Endodermal cell (in vitro differentiated cells): ENCODE measurements around the gene LRP11. TPM values are rescaled to one million over a fixed set of nuclear protein-coding genes. Genes with fewer than 3 reads are reported as not detected.
"Not testable (repeated sequence)": the region's sequence is repeated elsewhere in the genome, so short reads cannot be mapped to it uniquely, and the experiment has no call there.

Experiments used
- DNase-seq: peaks from one replicate; pipeline ENCODE4 v3.0.0-alpha.2; 2017
- H3K27ac ChIP-seq: 2 replicates; pipeline ENCODE4 v1.5.1; 2013; ENCODE audit warnings: mild to moderate bottlenecking, low read depth, low read length, moderate library complexity
- H3K27me3 ChIP-seq: 2 replicates; pipeline ENCODE4 v1.6.1; 2013; ENCODE audit warnings: mild to moderate bottlenecking, low read length, moderate library complexity; ENCODE audit not compliant: insufficient read depth, control insufficient read depth, poor library complexity, severe bottlenecking
- H3K36me3 ChIP-seq: 2 replicates; pipeline ENCODE4 v1.7.0; 2013; ENCODE audit warnings: mild to moderate bottlenecking, low read length, moderate library complexity; ENCODE audit not compliant: control insufficient read depth, insufficient read depth
- H3K4me1 ChIP-seq: one replicate; pipeline ENCODE4 v1.7.0; 2013; ENCODE audit warnings: low read length; ENCODE audit not compliant: control insufficient read depth, insufficient read depth
- H3K4me3 ChIP-seq: 2 replicates; pipeline ENCODE4 v1.5.1; 2013; ENCODE audit warnings: mild to moderate bottlenecking, low read length, moderate library complexity
- H3K9ac ChIP-seq: 2 replicates; pipeline ENCODE4 v1.6.1; 2013; ENCODE audit warnings: mild to moderate bottlenecking, low read length, moderate library complexity; ENCODE audit not compliant: poor library complexity, severe bottlenecking; ENCODE audit errors: extremely low read depth
- H3K9me3 ChIP-seq: 2 replicates; pipeline ENCODE4 v1.6.1; 2013; ENCODE audit warnings: mild to moderate bottlenecking, low read length, moderate library complexity; ENCODE audit not compliant: control insufficient read depth
- H3K27ac Mint-ChIP-seq: 2 replicates; pipeline ENCODE4 v1.8.0; 2020; ENCODE audit warnings: mixed read lengths
- H3K27me3 Mint-ChIP-seq: 2 replicates; pipeline ENCODE4 v1.8.0; 2021; ENCODE audit warnings: mild to moderate bottlenecking, mixed read lengths; ENCODE audit not compliant: insufficient read depth
- H3K36me3 Mint-ChIP-seq: 2 replicates; pipeline ENCODE4 v1.8.0; 2020; ENCODE audit warnings: low read depth, mixed read lengths
- H3K4me1 Mint-ChIP-seq: 2 replicates; pipeline ENCODE4 v1.8.0; 2020; ENCODE audit warnings: mixed read lengths
- H3K4me3 Mint-ChIP-seq: 2 replicates; pipeline ENCODE4 v1.8.0; 2020; ENCODE audit warnings: mild to moderate bottlenecking, moderate library complexity, mixed read lengths
- H3K9me3 Mint-ChIP-seq: 2 replicates; pipeline ENCODE4 v1.8.0; 2020; ENCODE audit warnings: mild to moderate bottlenecking, mixed read lengths
- CTCF ChIP-seq: fragments of 200-600 bp; sonication (generic); conservative IDR thresholded peaks from 2 replicates; pipeline ENCODE4 v1.5.0; 2021; ENCODE audit warnings: antibody characterized with exemption, mild to moderate bottlenecking
- WGBS, 2 experiments: methylation state at CpG; one replicate each; pipeline versions ENCODE4 v1.1.5 to v1.1.7; 2013; ENCODE audit warnings: missing lambda C conversion rate in 2 of 2, mixed read lengths in 1 of 2; ENCODE audit not compliant: insufficient coverage in 1 of 2, insufficient read length in 1 of 2; 5-methylcytosine and 5-hydroxymethylcytosine counted together
- total RNA-seq, 2 donors: library from RNA; stranded (reverse); fragmentation: NEBNext Ultra II Directional in 1 of 2; extraction: Animal tissue kit (Norgen Biotek cat#: 25700) in 1 of 2; gene quantifications; 2 replicates in 1 of 2; 3 replicates in 1 of 2; pipeline ENCODE4 v1.2.1, GENCODE V29; 2021

The LRP11 gene
- total RNA-seq, 2 donors from 2014 or later, result 3.6 to 6.0 TPM

DNA sequence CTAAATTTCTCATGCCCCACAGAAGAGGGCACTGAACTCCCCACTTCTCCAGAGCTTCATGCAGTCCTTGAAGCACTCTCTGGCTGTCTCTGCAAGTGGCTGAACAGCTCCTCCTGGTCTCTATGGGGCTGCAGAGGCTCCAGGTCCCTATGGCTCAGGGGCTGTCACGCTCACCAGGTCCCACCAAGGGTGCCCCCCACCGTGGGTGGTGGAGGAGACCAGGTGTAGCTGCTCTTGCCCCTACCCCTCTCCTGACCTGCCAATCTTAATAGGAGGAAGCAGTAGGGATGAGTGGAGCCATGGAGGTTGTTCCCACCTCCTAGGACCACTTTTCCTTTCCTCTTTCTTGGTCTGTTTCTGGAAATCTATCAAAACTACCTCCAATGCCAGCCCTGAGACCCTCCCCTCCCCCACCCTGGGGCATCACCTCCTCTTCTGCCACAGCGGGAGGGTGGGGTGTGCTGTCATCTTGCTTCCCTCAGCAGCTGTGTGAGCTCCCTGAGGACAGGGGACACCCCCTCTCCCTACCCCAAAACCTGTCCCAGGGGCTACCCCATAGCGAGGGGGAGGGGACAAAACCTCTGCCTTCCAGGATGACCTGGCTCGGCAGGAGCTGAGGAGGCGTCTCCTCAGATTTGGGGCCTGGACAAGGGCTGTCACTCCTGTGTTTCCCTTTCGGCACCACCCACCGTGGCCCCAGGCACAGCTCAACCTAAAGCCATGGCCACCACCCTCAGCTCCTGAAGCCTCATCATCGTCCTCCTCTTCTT, 45.7 kb upstream of the LRP11 start:
- H3K4me1 Mint-ChIP-seq, result no peaks in the 10 kb centered on the region
- H3K4me3 Mint-ChIP-seq, result no peak overlapping the region
- H3K4me3 ChIP-seq, result no peak overlapping the region
- DNase-seq, result peak; percentile 15
- H3K9me3 Mint-ChIP-seq, result peaks cover 36% of the 10 kb centered on the region
- no peaks in the 10 kb centered on the region for H3K36me3 ChIP-seq
- H3K9ac ChIP-seq, result no peak overlapping the region
- no peak overlapping the region for H3K27ac Mint-ChIP-seq
- H3K9me3 ChIP-seq, result no peaks in the 10 kb centered on the region
- 88 to 94% methylated on average over 6 to 8 of the region's 9 CpGs for whole genome bisulfite sequencing, 2 experiments
- no peak for TF ChIP-seq CTCF
- H3K27me3 Mint-ChIP-seq, result peaks cover 58% of the 10 kb centered on the region
- H3K4me1 ChIP-seq, result no peaks in the 10 kb centered on the region
- H3K27ac ChIP-seq, result no peak overlapping the region
- H3K36me3 Mint-ChIP-seq, result no peaks in the 10 kb centered on the region
- H3K27me3 ChIP-seq, result peaks cover 28% of the 10 kb centered on the region

DNA sequence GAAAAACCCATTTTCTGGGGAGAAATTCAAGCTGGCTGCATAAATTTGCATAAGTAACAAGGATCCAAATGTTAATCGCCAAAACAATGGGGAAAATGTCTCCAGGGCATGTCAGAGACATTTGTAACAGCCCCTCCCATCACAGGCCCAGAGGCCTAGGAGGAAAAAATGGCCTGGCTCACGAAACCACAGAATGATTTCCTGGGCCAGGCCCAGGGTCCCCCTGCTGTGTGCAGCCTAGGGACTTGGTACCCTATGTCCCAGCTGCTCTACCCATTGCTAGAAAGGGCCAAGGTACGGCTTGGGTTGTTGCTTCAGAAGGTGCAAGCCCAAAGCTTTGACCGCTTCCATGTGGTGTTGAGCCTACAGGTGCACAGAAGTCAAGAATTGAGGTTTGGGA, 44.3 kb upstream of the LRP11 start:
- Mint-ChIP-seq H3K9me3 (peaks cover 36% of the 10 kb centered on the region), H3K27me3 (peaks cover 47% of the 10 kb centered on the region)
- not testable (repeated sequence) for H3K36me3 Mint-ChIP-seq, H3K9ac ChIP-seq, H3K4me1 ChIP-seq, H3K27ac ChIP-seq, H3K36me3 ChIP-seq, H3K27ac Mint-ChIP-seq, DNase-seq, H3K9me3 ChIP-seq, H3K4me1 Mint-ChIP-seq, H3K4me3 ChIP-seq, H3K4me3 Mint-ChIP-seq
- WGBS, 2 experiments, result 67 to 76% methylated on average over 4 of the region's 4 CpGs
- peaks cover 14% of the 10 kb centered on the region for H3K27me3 ChIP-seq

DNA sequence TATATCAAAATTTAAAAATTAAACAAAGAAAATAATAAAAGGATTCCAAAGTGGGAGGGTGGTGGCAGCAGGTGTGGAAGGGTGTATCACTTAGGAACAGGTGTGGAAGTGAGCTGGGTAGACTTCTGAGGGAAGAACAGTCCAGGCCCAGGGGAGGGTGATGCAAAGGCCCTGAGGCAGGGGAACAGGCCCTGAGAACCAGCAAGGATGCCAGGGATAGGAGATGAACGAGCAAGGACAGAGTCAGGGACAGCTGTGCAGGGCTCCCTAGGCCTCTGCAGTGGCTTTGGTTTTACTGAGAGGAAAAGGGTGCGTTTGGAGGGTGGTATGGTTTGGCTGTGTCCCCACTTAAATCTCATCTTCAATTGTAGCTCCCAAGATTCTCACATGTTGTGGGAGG, 43.2 kb upstream of the LRP11 start:
- peaks cover 9% of the 10 kb centered on the region for H3K4me1 Mint-ChIP-seq
- Histone ChIP-seq H3K4me1 (no peaks in the 10 kb centered on the region), H3K27ac (no peak overlapping the region), H3K27me3 (peaks cover 6% of the 10 kb centered on the region), H3K36me3 (no peaks in the 10 kb centered on the region), H3K9ac (no peak overlapping the region), H3K9me3 (no peaks in the 10 kb centered on the region), H3K4me3 (no peak overlapping the region)
- no peak overlapping the region for H3K27ac Mint-ChIP-seq
- DNase-seq, result peak; percentile 10
- no peak overlapping the region for H3K4me3 Mint-ChIP-seq
- no peaks in the 10 kb centered on the region for H3K36me3 Mint-ChIP-seq
- peaks cover 36% of the 10 kb centered on the region for H3K27me3 Mint-ChIP-seq
- TF ChIP-seq CTCF, result no peak
- WGBS, 2 experiments, result 71% methylated on average over 2 of the region's 2 CpGs; no CpG with 5 or more reads in 1 of the 2 experiments
- peaks cover 36% of the 10 kb centered on the region for H3K9me3 Mint-ChIP-seq
